DND-41 (cell line): ENCODE measurements around the gene TFAP2E.

ENCODE experiments used
- ATAC-seq: fragments of 200-7000 bp; cut with Tn5 transposase; 3 replicates; pipeline ENCODE4 v1.9.1; 2021; ENCODE audit warnings: low read depth; ENCODE audit not compliant: insufficient read depth
- DNase-seq: peaks from one replicate; pipeline ENCODE4 v3.0.0-alpha.2; 2020
- H2AFZ ChIP-seq: 2 replicates; pipeline ENCODE4 v1.6.0; 2012; ENCODE audit warnings: low read depth, low read length
- H3K27ac ChIP-seq: 2 replicates; pipeline ENCODE4 v1.5.1; 2012; ENCODE audit warnings: low read length, inconsistent platforms
- H3K27me3 ChIP-seq: fragments of 200-600 bp; sonication (generic); 2 replicates; pipeline ENCODE4 v1.6.0; 2012; ENCODE audit warnings: low read length, mild to moderate bottlenecking, inconsistent platforms; ENCODE audit not compliant: insufficient read depth, poor library complexity
- H3K36me3 ChIP-seq: 2 replicates; pipeline ENCODE4 v1.5.1; 2012; ENCODE audit warnings: low read length, inconsistent platforms; ENCODE audit not compliant: insufficient read depth
- H3K4me1 ChIP-seq: 2 replicates; pipeline ENCODE4 v1.5.1; 2012; ENCODE audit warnings: mild to moderate bottlenecking, low read length; ENCODE audit not compliant: insufficient read depth
- H3K4me2 ChIP-seq: 2 replicates; pipeline ENCODE4 v1.6.0; 2012; ENCODE audit warnings: mild to moderate bottlenecking, moderate library complexity, low read length, inconsistent platforms; ENCODE audit not compliant: insufficient read depth
- H3K4me3 ChIP-seq, 2 experiments: fragments of 200-600 bp in 1 of 2; shearing (Covaris generic) in 1 of 2; 2 replicates each; pipeline ENCODE4 v1.5.1; 2012 to 2016; ENCODE audit warnings: inconsistent platforms in 2 of 2, low read length in 2 of 2, mild to moderate bottlenecking in 2 of 2, low read depth in 1 of 2, moderate library complexity in 1 of 2
- H3K79me2 ChIP-seq: 2 replicates; pipeline ENCODE4 v1.6.0; 2012; ENCODE audit warnings: low read length, inconsistent platforms; ENCODE audit not compliant: insufficient read depth
- H3K9ac ChIP-seq: 2 replicates; pipeline ENCODE4 v1.6.0; 2012; ENCODE audit warnings: low read depth, mild to moderate bottlenecking, inconsistent platforms, low read length, moderate library complexity
- H3K9me3 ChIP-seq: 2 replicates; pipeline ENCODE4 v1.5.1; 2012; ENCODE audit warnings: low read length, moderate library complexity, mild to moderate bottlenecking, inconsistent platforms; ENCODE audit not compliant: insufficient read depth, severe bottlenecking
- H4K20me1 ChIP-seq: 2 replicates; pipeline ENCODE4 v1.6.0; 2012; ENCODE audit warnings: low read length; ENCODE audit not compliant: insufficient read depth
- EZH2 ChIP-seq: IDR thresholded peaks from 3 replicates; pipeline ENCODE4 v1.6.1; 2012; ENCODE audit warnings: borderline replicate concordance, low read depth, mild to moderate bottlenecking, moderate library complexity, low read length, inconsistent platforms; ENCODE audit not compliant: severe bottlenecking
- TF ChIP-seq, protein P1 (sequence below): IDR thresholded peaks from 2 replicates; pipeline ENCODE4 v1.5.1; 2012; ENCODE audit warnings: borderline replicate concordance, low read length, moderate library complexity, mild to moderate bottlenecking; ENCODE audit not compliant: poor library complexity, severe bottlenecking; ENCODE audit errors: extremely low read depth

The TFAP2E gene

DNA sequence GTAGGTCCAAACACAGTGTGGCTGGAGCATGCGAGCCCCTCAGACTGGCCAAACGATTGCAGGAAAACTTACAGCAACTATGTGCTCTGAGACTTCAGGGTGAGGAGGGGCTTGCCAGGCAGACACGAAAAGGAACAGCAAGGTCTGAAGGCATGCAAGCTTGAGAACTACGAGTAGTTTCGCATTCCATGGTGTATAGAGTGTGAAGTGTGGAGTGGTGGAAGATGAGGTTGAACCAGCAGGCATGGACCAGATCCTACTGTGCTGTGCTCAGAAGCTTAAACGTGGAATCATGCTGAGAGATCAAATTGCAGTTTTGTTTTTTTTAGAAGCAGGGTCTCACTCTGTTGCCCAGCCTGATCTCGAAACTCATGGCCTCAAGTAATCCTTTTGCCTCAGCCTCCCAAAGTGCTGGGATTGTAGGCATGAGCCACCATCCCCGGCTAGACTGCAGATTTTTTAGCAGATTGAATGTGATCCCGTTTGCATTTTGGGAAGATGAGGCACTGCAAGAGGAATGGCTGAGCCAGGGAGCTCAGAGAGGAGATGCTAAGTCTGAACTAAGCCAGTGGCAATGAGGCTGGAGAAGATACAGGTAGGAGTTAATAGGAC, 5.1 kb upstream of the TFAP2E start:
- no peak overlapping the region for H3K4me3 ChIP-seq
- peaks cover 7% of the 10 kb centered on the region for H4K20me1 ChIP-seq
- no peak overlapping the region for H3K4me2 ChIP-seq
- no peaks in the 10 kb centered on the region for H3K27me3 ChIP-seq
- no peaks in the 10 kb centered on the region for H3K4me1 ChIP-seq
- no peaks in the 10 kb centered on the region for H3K9me3 ChIP-seq
- TF ChIP-seq, protein P1, sequence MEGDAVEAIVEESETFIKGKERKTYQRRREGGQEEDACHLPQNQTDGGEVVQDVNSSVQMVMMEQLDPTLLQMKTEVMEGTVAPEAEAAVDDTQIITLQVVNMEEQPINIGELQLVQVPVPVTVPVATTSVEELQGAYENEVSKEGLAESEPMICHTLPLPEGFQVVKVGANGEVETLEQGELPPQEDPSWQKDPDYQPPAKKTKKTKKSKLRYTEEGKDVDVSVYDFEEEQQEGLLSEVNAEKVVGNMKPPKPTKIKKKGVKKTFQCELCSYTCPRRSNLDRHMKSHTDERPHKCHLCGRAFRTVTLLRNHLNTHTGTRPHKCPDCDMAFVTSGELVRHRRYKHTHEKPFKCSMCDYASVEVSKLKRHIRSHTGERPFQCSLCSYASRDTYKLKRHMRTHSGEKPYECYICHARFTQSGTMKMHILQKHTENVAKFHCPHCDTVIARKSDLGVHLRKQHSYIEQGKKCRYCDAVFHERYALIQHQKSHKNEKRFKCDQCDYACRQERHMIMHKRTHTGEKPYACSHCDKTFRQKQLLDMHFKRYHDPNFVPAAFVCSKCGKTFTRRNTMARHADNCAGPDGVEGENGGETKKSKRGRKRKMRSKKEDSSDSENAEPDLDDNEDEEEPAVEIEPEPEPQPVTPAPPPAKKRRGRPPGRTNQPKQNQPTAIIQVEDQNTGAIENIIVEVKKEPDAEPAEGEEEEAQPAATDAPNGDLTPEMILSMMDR = no peak
- TF ChIP-seq EZH2 = no peak
- H3K36me3 ChIP-seq = peaks cover 31% of the 10 kb centered on the region
- DNase-seq (no peak), ATAC-seq (no peak)
- no peak overlapping the region for H3K27ac ChIP-seq
- H2AFZ ChIP-seq = no peak overlapping the region
- no peaks in the 10 kb centered on the region for H3K79me2 ChIP-seq
- H3K9ac ChIP-seq = no peak overlapping the region

DNA sequence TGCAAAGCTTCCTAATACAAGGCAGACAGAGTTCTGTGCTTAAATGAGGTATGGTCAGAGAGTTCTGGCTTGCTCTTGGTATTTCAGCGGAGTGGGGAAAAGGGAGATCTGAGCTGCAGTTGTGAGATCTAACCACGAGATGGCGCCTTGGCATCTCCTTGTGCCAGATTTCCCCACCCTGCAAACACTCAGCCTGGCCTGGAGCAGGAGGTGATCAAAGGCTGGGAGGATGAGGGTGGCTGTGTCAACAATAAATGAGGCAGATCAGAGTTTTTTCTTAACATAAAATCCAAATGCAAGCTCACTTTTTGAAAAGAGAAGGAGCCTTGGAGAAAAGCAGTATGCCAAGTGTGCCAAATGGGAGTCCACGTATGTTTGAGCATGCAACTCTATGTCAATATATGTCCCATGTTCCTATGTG, 4.1 kb upstream of the TFAP2E start:
- no peak for TF ChIP-seq EZH2
- TF ChIP-seq, protein P1 = peak; percentile 96
- peaks cover 22% of the 10 kb centered on the region for H3K36me3 ChIP-seq
- H3K79me2 ChIP-seq = no peaks in the 10 kb centered on the region
- ATAC-seq = peak; percentile 82
- H3K4me3 ChIP-seq = no peak overlapping the region
- H4K20me1 ChIP-seq = peaks cover 7% of the 10 kb centered on the region
- no peak overlapping the region for H3K4me2 ChIP-seq
- H3K9me3 ChIP-seq = no peaks in the 10 kb centered on the region
- no peaks in the 10 kb centered on the region for H3K4me1 ChIP-seq
- no peak overlapping the region for H3K27ac ChIP-seq
- DNase-seq = peak; percentile 80
- no peak overlapping the region for H2AFZ ChIP-seq
- no peak overlapping the region for H3K9ac ChIP-seq
- H3K27me3 ChIP-seq = no peaks in the 10 kb centered on the region

DNA sequence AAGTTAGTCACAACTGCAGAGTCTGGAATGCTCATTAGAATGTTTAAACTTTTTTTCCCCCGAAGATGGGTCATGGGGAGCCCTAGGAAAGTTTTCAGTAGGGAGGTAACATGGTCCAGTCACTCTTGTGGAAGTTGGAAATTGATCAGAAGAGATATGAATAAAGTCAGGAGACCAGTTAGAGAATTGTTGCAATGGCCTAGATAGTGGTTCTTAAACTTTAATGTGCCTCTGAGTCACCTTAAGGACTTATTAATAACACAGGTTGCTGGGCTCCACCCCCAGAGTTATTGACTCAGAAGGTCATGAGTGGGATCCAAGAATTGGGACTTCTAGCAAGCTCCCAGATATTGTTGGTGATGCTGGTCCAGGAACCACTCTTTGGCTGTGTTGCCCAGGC, 3.2 kb upstream of the TFAP2E start:
- Histone ChIP-seq H3K9ac (no peak overlapping the region), H2AFZ (no peak overlapping the region), H3K79me2 (no peaks in the 10 kb centered on the region), H3K27me3 (no peaks in the 10 kb centered on the region), H3K4me3 (no peak overlapping the region), H3K36me3 (peaks cover 15% of the 10 kb centered on the region), H3K4me1 (no peaks in the 10 kb centered on the region), H3K4me2 (no peak overlapping the region), H4K20me1 (peaks cover 2% of the 10 kb centered on the region; the same call in 1 of the 2 replicates), H3K9me3 (no peaks in the 10 kb centered on the region), H3K27ac (no peak overlapping the region)
- no peak for ATAC-seq
- DNase-seq = no peak
- TF ChIP-seq EZH2 = no peak
- TF ChIP-seq, protein P1 = no peak
